ENCODE measurements around the gene TMEM273. TPM values are rescaled to one million over a fixed set of nuclear protein-coding genes. Genes with fewer than 3 reads are reported as not detected.

The TMEM273 gene
- total RNA-seq, 1 experiment from 2014 or later = not detected

DNA sequence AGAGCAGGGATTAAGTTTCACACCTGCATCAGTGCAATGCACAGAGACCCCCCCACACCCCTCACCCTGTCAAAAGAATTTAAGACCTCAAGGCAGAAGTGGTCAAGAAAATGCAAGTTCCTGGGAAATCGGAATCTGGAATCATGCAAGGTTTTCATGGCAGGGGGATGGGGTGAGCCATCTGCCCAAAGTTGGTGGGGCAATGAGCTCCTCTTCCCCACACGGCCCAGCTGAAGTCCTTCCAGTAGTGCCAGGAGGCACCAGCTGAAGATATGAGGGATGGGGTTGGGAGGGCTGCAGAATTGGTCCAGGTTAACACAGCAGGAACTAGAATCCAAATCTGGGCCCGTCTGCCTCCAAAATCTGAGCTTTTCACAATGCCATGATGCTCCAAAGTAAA is 25.0 kb upstream of the TMEM273 start:
- Mint-ChIP-seq H3K27me3 (ENCODE audit: insufficient read depth, unreplicated experiment) (peaks cover 66% of the 10 kb centered on the region), H3K36me3 (ENCODE audit: insufficient read depth, unreplicated experiment) (no peaks in the 10 kb centered on the region), H3K9me3 (ENCODE audit: unreplicated experiment) (no peaks in the 10 kb centered on the region), H3K4me1 (ENCODE audit: insufficient read depth, unreplicated experiment) (peaks cover 6% of the 10 kb centered on the region), H3K4me3 (ENCODE audit: unreplicated experiment) (no peak overlapping the region), H3K27ac (ENCODE audit: low read depth, unreplicated experiment) (no peak overlapping the region)
- ChIA-PET CTCF (interaction anchor here (0.8 kb wide), 1 partner anchor 26 kb away, joined by 3 read pairs; no protein-coding TSS in a partner anchor), POLR2A (no interaction called here)
- DNase-seq (ENCODE audit: unreplicated experiment) = no peak
- intact Hi-C loops (cut with micrococcal nuclease) = no loop called here
- BruUV-seq (replicated peaks) = no TSS peak
- TF ChIP-seq, protein P1, sequence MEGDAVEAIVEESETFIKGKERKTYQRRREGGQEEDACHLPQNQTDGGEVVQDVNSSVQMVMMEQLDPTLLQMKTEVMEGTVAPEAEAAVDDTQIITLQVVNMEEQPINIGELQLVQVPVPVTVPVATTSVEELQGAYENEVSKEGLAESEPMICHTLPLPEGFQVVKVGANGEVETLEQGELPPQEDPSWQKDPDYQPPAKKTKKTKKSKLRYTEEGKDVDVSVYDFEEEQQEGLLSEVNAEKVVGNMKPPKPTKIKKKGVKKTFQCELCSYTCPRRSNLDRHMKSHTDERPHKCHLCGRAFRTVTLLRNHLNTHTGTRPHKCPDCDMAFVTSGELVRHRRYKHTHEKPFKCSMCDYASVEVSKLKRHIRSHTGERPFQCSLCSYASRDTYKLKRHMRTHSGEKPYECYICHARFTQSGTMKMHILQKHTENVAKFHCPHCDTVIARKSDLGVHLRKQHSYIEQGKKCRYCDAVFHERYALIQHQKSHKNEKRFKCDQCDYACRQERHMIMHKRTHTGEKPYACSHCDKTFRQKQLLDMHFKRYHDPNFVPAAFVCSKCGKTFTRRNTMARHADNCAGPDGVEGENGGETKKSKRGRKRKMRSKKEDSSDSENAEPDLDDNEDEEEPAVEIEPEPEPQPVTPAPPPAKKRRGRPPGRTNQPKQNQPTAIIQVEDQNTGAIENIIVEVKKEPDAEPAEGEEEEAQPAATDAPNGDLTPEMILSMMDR (IDR thresholded peaks at IDR 0.05; ENCODE audit: unreplicated experiment) = no peak

DNA sequence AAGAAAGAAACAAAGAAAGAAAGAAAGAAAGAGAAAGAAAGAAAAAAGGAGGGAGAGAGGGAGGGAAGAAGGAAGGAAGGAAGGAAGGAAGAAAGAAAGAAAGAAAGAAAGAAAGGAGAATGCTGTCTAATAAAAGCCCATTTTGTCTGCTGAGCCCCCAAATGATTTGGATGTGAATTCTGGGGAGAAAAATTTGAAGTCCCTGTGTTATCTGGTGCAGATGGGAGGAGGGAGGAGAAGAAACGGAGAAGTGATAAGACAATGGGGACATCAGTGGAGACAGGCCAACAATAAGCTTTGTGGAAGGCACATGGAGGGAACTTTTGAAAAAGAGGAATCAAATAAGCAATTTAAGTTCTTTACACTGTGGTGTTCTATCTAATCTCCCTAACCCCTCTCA is 24.6 kb upstream of the TMEM273 start:
- Mint-ChIP-seq H3K27ac (ENCODE audit: low read depth, unreplicated experiment) (peak overlapping the region; percentile 54), H3K4me3 (ENCODE audit: unreplicated experiment) (no peak overlapping the region), H3K9me3 (ENCODE audit: unreplicated experiment) (no peaks in the 10 kb centered on the region), H3K27me3 (ENCODE audit: insufficient read depth, unreplicated experiment) (peaks cover 62% of the 10 kb centered on the region), H3K36me3 (ENCODE audit: insufficient read depth, unreplicated experiment) (no peaks in the 10 kb centered on the region), H3K4me1 (ENCODE audit: insufficient read depth, unreplicated experiment) (peaks cover 6% of the 10 kb centered on the region)
- CTCF ChIA-PET = interaction anchor here (0.8 kb wide), 1 partner anchor 26 kb away, joined by 3 read pairs; no protein-coding TSS in a partner anchor
- no peak for DNase-seq (ENCODE audit: unreplicated experiment)
- BruUV-seq (replicated peaks) = no TSS peak
- TF ChIP-seq, protein P1 (IDR thresholded peaks at IDR 0.05; ENCODE audit: unreplicated experiment) = no peak
- intact Hi-C loops (cut with micrococcal nuclease) = no loop called here
- POLR2A ChIA-PET = no interaction called here

DNA sequence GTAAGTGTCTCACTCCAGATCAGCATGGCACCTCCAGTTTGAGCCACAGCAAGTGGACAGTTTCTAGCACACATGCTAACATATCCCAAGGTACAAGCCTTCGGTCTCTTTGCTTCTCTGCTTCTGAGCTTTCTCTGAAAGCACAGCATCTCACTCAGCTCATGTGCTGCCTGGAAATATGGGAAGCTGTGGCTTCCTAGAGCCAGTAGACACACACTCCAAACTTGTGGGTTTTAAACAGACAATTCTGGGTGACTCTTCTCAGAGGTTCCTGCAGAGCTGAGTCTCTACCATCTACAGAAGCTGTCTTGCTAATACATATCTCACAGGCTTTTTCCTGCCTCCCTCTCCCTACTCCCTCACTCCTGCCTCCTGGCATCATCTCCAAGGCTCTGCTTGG is 23.9 kb upstream of the TMEM273 start:
- no peak for DNase-seq (ENCODE audit: unreplicated experiment)
- intact Hi-C loops (cut with micrococcal nuclease) = no loop called here
- Mint-ChIP-seq H3K27ac (ENCODE audit: low read depth, unreplicated experiment) (no peak overlapping the region), H3K4me3 (ENCODE audit: unreplicated experiment) (no peak overlapping the region), H3K4me1 (ENCODE audit: insufficient read depth, unreplicated experiment) (peaks cover under 1% of the 10 kb centered on the region), H3K9me3 (ENCODE audit: unreplicated experiment) (no peaks in the 10 kb centered on the region), H3K36me3 (ENCODE audit: insufficient read depth, unreplicated experiment) (no peaks in the 10 kb centered on the region), H3K27me3 (ENCODE audit: insufficient read depth, unreplicated experiment) (peaks cover 57% of the 10 kb centered on the region)
- CTCF ChIA-PET = no interaction called here
- POLR2A ChIA-PET = no interaction called here
- TF ChIP-seq, protein P1 (IDR thresholded peaks at IDR 0.05; ENCODE audit: unreplicated experiment) = no peak
- no TSS peak for BruUV-seq (replicated peaks)

DNA sequence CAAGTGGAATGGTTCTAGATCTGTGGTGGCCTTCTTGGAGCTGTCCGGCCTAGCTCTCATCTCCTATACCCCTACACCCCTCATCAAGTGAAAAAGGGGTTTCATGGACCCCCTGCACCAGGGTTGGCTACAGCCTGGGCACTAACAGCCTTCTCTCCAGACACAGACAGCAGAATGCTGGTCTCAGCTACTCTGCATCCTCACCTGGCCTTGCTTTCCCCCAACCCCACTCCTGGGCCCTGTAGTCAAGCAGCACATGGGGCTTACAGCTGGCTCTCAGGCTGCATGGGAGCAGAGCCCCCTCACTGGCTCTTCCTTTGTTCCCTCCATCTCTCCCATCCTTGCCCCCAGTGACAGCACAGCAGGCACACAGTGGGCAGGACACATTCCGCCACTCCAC is 20.8 kb upstream of the TMEM273 start:
- Mint-ChIP-seq H3K27me3 (ENCODE audit: insufficient read depth, unreplicated experiment) (peaks cover 59% of the 10 kb centered on the region), H3K4me1 (ENCODE audit: insufficient read depth, unreplicated experiment) (no peaks in the 10 kb centered on the region), H3K27ac (ENCODE audit: low read depth, unreplicated experiment) (no peak overlapping the region), H3K36me3 (ENCODE audit: insufficient read depth, unreplicated experiment) (no peaks in the 10 kb centered on the region), H3K9me3 (ENCODE audit: unreplicated experiment) (peaks cover 3% of the 10 kb centered on the region), H3K4me3 (ENCODE audit: unreplicated experiment) (no peak overlapping the region)
- CTCF ChIA-PET = no interaction called here
- POLR2A ChIA-PET = no interaction called here
- TF ChIP-seq, protein P1 (IDR thresholded peaks at IDR 0.05; ENCODE audit: unreplicated experiment) = no peak
- intact Hi-C loops (cut with micrococcal nuclease) = no loop called here
- BruUV-seq (replicated peaks) = no TSS peak
- DNase-seq (ENCODE audit: unreplicated experiment) = no peak

Measured in MCF 10A (cell line).